ENCODE data around the gene VN1R4.
"Not testable (repeated sequence)": the region's sequence is repeated elsewhere in the genome, so short reads cannot be mapped to it uniquely, and the experiment has no call there.

VN1R4 gene

GRCh38 chr19:53267623-53268022, at the start of gene VN1R4:
Gene VN1R4, minus strand, starts transcription at chr19:53267723. Its CDS starts 58 bp downstream, at chr19:53267665.
- not testable (repeated sequence) for TF ChIP-seq GATA3, GATA2 (IDR thresholded peaks at IDR 0.05; ENCODE audit: low read depth, low read length)

GRCh38 chr19:53311897-53312296, 44.4 kb upstream of the VN1R4 start:
- TF ChIP-seq GATA3 (IDR thresholded peaks at IDR 0.05; ENCODE audit: low read depth, low read length) (no peak), GATA2 (IDR thresholded peaks at IDR 0.05; ENCODE audit: low read depth, low read length) (no peak)

GRCh38 chr19:53311044-53311443, 43.5 kb upstream of the VN1R4 start:
- no peak for TF ChIP-seq GATA3 (IDR thresholded peaks at IDR 0.05; ENCODE audit: low read depth, low read length)
- TF ChIP-seq GATA2 (IDR thresholded peaks at IDR 0.05; ENCODE audit: low read depth, low read length) = no peak

GRCh38 chr19:53308339-53308811, 40.9 kb upstream of the VN1R4 start:
- TF ChIP-seq GATA2 (IDR thresholded peaks at IDR 0.05; ENCODE audit: low read depth, low read length) (no peak), GATA3 (IDR thresholded peaks at IDR 0.05; ENCODE audit: low read depth, low read length) (no peak)

- TF ChIP-seq GATA2 (IDR thresholded peaks at IDR 0.05; ENCODE audit: low read depth, low read length) (no peak), GATA3 (IDR thresholded peaks at IDR 0.05; ENCODE audit: low read depth, low read length) (no peak)
These were observed 27.4 kb upstream of the VN1R4 start for GRCh38 chr19:53294786-53295441.

- TF ChIP-seq GATA2 (IDR thresholded peaks at IDR 0.05; ENCODE audit: low read depth, low read length) (no peak), GATA3 (IDR thresholded peaks at IDR 0.05; ENCODE audit: low read depth, low read length) (no peak)
These were observed 23.4 kb upstream of the VN1R4 start for GRCh38 chr19:53290758-53291549.

GRCh38 chr19:53285087-53285486, 17.6 kb upstream of the VN1R4 start:
- TF ChIP-seq GATA3 (IDR thresholded peaks at IDR 0.05; ENCODE audit: low read depth, low read length) = no peak
- TF ChIP-seq GATA2 (IDR thresholded peaks at IDR 0.05; ENCODE audit: low read depth, low read length) = no peak

- TF ChIP-seq GATA3 (IDR thresholded peaks at IDR 0.05; ENCODE audit: low read depth, low read length) = no peak
- no peak for TF ChIP-seq GATA2 (IDR thresholded peaks at IDR 0.05; ENCODE audit: low read depth, low read length)
These were observed 8.0 kb upstream of the VN1R4 start for GRCh38 chr19:53275480-53275879.

GRCh38 chr19:53272044-53272443, 4.5 kb upstream of the VN1R4 start:
- no peak for TF ChIP-seq GATA2 (IDR thresholded peaks at IDR 0.05; ENCODE audit: low read depth, low read length)
- TF ChIP-seq GATA3 (IDR thresholded peaks at IDR 0.05; ENCODE audit: low read depth, low read length) = no peak

- not testable (repeated sequence) for TF ChIP-seq GATA3, GATA2 (IDR thresholded peaks at IDR 0.05; ENCODE audit: low read depth, low read length)
These were observed 9.7 kb downstream of the VN1R4 start, which contains the start of gene VN1R2 for GRCh38 chr19:53257715-53258342. Gene VN1R2, plus strand, starts transcription at chr19:53258292. Its CDS starts 84 bp downstream, at chr19:53258376.

- TF ChIP-seq GATA2 (IDR thresholded peaks at IDR 0.05; ENCODE audit: low read depth, low read length) (no peak), GATA3 (IDR thresholded peaks at IDR 0.05; ENCODE audit: low read depth, low read length) (no peak)
These were observed 12.8 kb downstream of the VN1R4 start, which contains the start of gene ZNF677 for GRCh38 chr19:53254411-53255341. Gene ZNF677, minus strand, starts transcription at chr19:53254873. Its CDS starts 3,323 bp downstream, at chr19:53251550.

GRCh38 chr19:53246498-53246897, 21.0 kb downstream of the VN1R4 start:
- TF ChIP-seq GATA2 (IDR thresholded peaks at IDR 0.05; ENCODE audit: low read depth, low read length) (no peak), GATA3 (IDR thresholded peaks at IDR 0.05; ENCODE audit: low read depth, low read length) (no peak)

GRCh38 chr19:53237114-53237777, 30.3 kb downstream of the VN1R4 start:
- TF ChIP-seq GATA3 (IDR thresholded peaks at IDR 0.05; ENCODE audit: low read depth, low read length) (no peak), GATA2 (IDR thresholded peaks at IDR 0.05; ENCODE audit: low read depth, low read length) (no peak)

Data from SH-SY5Y (cell line).